Medulla oblongata (tissue), 1 donor: ENCODE results near the gene PNPLA7.
A peak's percentile ranks its signal among the peaks of the same experiment; 100 is the strongest.

ENCODE experiments used
- DNase-seq: peaks from one replicate; pipeline ENCODE4 v3.0.0-alpha.2; 2015; ENCODE audit errors: extremely low spot score

The PNPLA7 gene

DNA sequence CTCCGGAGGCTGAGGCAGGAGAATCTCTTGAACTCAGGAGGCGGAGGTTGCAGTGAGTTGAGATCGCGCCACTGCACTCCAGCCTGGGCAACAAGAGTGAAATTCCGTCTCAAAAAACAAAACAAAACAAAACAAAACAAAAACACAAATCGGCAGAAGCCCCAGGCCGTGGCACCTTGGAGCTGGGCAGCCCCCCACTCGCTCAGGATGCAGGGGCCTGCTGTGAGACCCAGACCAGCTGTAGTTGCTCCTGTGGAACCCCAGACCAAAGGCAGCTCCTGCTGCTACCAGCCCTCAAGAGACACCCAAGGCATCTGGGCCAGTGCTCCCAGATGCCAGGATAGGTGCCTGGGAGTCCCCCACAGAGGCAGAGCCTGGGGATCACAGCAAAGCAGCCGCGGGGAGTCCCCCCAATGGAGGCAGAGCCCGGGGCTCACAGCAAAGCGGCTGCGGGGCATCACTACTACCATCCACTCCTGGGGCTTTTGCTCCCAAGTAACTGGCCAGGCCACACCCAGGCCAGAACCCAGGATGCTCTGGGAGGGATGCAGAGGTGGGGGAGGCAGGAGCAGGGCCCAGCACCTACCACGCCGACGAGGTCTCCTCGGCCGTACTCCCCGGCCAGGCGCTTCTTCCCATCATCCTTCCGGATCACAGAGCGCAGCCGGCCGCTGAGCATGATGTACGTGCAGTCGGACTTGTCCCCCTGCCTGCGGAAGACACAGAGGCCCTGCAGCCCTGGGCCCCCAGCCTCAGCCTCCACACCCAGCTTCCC is 53.4 kb downstream of the PNPLA7 start:
- no peak for DNase-seq

DNA sequence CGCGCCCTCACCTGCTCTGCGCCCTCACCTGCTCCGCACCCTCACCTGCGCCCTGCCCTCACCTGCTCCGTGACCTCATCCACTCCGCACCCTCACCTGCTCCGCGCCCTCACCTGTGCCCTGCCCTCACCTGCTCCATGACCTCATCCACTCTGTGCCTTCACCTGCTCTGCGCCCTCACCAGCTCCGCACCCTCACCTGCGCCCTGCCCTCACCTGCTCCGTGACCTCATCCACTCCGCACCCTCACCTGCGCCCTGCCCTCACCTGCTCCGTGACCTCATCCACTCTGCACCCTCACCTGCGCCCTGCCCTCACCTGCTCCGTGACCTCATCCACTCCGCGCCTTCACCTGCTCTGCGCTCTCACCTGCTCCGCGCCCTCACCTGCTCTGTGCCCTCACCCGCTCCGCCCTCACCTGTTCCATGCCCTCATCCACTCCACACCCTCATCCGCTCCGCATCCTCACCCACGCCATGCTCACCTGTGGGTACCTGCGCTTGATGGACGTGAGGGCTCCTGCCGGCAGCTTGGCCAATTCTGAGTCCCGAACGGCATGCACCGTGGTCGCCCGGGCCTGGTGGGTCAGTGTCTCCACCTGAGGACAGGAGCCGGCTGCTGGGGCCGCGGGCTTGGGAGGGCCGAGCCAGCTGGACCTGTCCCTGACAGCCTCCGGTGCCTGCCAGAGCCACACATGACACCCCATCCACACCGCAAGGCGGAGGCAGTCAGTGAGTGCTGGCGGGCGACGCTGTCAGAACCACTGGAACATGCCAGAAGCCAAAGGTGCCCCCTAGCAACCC is 55.5 kb downstream of the PNPLA7 start:
- DNase-seq, result peak; percentile 8

DNA sequence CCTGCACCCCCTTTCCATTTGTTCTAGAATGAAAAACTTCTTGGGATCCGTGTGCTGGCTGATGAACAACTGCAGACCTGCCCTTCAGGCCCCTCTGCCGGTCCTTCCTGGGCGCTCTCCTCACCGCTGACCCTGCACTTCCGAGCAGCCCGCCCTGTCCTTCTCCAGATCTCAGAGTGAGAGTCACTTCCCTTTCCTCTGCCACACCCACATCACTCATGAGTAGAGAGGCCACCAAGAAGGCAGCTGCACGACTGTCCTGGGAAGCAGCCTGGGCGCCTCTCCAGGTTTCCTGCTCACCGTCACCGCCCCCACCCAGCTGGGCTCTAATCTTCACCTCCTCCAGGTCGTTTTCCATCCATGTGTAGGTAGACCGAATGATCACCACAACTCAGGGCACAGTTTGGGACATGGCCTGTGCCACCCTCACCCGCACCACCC is 56.1 kb downstream of the PNPLA7 start:
- no peak for DNase-seq

DNA sequence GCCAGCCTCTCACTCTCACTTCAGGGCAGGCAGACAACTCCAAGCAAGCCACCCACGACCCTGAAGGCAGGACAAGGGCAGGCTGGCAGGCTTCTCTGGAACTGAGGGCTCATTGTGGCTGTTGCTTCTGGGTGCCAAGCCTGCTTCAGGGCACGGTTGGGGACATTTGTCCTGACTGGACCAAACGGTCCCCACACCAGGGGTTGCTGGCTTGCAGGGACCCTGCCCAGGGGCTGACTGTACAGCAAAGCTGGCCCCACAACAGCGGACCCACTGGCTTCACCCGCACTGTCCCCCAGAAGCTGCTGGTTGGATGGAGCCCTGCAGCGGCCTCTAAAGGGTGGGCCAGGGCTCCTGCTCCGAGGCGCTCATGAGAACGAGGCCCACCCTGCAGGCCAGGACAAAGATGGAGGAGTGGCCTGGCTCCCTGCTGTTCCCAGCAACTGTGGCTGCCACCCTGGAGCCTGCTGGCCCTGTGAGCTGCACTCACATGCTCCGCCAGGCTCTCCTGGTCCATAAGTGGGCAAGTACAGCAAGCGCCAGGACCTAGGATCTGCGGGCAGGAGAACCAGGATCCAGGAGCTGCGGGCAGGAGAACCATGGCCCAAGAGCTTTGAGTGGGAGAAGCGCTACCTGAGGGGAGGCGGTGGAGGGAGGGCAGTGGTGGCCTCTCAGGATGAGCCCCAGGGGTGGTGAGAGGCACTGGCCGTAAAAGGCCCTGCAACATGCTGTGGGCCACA is 56.7 kb downstream of the PNPLA7 start:
- no peak for DNase-seq

DNA sequence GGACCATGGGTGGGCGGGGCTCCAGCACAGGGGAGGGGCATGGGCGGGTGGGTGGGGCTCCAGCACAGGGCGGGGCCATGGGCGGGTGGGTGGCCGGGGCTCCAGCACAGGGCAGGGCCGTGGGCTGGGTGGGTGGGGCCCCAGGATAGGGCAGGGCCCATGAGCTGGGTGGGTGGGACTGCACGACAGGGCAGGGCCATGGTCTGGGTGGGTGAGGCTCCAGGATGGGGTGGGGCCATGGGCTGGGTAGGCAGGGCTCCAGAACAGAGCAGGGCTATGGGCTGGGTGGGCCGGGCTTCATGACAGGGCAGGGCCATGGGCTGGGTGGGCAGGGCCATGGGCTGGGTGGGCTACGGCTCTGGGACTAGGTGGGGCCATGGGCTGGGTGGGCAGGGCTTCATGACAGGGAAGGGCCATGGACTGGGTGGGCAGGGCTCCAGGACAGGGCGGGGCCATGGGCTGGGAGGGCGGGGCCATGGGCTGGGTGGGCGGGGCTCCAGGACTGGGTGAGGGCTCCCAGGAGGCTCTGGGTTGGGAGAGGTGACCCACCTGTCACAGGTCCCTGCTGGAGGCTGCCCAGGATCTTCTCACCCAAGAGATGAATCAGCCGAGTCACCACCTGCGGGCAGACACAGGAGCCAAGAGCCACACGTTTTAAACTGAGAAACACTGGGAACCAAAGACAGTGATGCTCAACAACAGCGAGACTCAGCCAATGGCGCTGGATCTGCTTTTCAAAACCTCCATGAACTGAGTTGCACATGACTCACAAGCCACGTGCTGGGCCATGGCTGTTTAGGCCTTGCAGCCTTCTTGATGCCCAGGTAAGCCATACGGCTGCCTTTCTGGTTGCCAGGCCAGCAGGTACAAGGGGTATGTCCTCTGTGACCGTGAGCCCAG is 57.5 kb downstream of the PNPLA7 start:
- DNase-seq, result no peak

DNA sequence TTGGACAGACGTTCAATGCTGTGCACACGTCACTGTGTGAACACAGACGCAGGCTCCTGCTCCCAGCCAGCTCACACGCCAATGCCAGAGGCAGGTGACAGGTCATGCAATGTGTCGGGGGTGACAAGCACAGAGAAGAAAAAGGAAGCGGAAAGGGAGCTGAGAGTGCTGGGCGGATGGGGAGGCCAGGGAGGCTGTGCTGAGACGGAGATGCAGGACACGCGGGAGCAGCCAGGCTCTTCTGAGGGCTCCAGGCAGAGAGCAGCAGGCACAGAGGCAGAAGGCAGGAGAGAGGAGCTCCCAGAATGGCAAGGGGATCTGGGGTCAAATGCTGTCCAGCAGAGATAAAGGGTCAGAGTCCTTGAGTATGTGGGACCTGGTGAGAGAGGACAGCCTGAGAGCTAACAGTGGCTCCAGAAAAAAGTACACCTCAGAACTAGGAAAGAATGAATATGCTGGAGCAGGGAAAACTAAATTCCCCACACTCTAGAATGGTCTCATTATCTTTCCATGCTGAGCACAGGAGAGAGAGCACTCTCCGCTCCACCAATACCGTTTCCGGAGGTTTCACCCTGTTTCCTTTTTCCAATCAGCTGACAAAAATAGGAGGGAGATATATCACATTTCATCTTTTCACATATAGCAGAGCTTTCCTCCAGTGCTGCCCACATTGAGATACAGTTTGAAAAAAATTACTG is 58.3 kb downstream of the PNPLA7 start:
- DNase-seq, result no peak

DNA sequence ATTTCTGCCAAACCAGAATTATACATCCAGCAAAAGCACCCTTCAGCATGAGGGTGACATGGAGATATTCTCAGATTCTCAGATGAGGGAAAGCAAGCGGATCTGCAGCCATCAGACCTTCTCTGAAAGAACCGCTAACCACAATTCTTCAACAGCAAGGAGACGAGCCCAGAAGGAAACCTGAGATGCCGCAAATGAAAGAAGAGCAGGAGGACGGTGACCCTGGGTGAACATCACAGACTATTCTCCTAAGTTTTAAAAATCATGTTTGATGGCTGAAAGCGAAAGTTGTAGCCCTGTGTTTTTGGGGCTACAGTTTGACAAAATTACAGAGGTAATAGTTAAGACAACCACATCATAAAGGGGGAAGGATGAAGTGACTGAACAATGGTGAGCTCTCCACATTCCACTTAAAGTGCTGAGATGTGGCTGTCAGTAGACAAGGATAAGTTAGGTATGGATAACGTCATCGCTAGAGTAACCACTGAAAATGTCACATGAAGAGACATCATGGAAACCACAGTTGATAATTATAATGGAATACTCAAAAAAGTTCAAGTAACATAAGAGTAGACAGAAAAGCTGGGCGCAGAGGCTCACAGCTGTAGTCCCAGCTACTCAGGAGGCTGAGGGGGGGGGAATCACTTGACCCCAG is 59.5 kb downstream of the PNPLA7 start:
- no peak for DNase-seq

DNA sequence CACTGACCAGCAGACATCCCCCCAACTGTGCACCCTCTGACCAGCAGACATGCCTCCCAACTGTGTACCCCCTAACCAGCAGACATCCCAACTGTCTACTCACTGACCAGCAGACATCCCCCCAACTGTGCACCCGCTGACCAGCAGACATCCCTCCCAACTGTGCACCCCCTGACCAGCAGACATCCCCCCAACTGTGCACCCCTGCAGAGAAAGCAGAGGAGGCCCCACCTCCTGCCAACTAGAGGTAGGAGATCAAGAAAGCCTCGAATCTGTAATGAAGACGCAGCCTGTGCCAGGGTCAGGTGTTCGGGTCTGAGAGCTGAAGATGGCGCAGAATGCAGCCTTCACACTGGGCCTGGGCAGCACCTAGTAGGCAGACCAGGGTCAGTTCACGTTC is 61.3 kb downstream of the PNPLA7 start:
- no peak for DNase-seq

DNA sequence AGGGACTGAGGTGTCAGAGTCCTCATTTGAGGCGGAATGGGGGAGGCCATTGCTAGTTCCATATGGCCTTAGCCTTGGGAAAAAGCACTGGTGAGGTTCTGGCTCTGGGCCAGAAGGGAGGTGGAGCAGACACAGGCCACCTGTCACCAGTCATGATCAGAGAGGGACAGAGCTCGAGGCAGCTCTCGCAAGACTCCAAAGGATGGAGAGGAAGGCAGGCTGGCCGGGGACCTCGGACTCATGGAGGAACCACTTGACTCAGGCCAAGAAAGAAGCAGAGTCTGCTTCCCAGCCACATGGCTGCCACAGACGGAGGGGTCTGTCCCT is 61.9 kb downstream of the PNPLA7 start:
- no peak for DNase-seq

DNA sequence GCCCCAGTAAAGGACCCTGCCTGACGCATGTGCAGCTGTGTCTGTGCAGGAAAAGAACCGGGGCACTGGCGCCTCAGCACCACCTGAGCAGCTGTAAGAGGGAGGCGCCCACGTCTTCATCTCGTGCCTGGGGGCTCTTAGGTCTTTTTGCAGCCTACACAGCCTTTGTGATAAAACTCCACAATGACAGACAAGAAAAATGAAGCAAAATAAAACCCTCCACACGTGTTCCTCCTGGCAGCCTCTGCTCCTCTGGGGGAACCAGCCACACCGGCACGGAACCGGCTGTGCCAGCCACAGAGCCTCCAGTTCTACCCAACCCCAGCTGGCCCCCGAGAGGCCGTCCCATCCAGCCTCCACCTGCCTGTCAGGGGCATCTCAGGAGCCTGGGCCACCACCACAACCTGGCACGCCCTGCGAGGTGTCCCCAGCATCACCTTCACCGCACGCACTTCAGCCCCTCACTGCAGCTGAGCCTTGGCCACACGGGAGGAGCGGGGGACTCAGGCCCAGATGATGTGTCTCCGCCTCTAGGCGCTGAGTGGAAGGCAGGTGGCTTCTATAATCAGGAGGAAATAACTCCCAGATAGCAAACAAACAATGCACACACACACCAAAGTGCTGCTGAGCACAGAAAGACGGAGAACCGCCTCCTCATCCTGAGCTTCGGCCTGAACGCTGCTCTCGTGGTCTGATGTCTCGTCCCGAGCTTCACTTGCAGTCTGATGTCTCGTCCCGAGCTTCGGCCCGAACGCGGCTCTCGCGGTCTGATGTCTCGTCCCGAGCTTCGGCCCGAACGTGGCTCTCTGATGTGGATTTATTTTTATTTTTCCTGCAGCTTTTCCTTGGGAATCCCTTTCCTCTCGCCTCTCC is 62.5 kb downstream of the PNPLA7 start:
- DNase-seq, result no peak

DNA sequence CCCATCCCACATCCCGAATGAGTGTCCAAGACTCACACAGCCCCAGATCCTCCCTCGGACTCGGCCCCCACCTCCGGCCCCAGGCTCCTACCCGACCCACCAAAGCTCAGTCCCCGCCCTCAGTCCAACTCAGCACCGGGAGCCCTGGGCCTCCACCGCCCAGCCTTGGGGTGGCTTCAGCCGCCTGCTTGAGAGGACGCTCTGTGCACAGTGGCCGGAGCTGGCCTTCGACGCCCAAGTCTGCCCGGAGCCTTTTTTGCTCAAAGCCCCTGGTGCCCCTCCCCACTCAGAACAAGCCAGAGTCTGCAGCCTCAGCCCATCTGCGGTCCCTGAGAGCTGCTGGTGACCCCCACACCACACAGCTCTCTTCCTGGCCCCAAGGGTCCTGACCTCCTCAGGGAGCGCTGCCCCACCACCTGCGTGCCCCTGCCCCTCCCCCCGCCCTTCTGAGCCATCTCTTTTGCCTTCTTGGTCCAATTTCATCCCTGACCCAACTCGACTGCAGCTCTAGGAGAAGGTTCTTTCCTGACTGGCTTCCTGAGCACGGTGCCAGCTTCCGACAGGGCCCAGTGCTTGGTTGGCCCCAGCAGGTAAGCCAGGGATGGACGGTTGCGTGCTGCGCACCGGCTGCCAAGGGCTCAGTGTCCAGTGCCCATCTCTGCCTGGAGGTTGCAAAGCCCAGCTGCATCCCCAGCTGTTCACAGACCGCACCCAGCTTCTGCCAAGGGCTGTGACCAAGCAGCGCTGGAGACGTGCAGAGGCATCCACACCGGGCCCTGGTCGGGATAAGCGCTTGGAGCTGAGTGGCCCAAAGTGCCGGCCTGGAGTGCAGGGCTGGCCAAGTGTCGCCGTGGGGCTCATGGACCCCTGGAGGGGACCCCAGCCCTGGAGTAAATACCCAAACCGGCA is 63.4 kb downstream of the PNPLA7 start:
- no peak for DNase-seq

DNA sequence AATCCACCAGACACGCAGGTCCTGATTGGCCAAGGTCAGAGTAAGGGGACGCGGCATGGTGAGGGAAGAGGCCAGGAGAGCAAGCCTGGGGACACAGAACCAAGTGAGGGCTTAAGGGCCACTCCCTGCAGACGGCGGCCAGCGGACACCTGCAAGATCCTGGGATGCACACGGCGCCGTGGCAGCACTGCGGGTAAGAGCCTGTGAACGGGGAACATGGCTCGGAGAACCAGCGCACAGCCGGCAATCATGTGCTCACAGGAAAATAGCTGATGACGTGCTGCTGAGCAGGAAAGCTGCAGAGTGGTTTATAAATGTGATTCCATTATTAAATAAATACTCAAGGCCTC is 64.1 kb downstream of the PNPLA7 start:
- no peak for DNase-seq

DNA sequence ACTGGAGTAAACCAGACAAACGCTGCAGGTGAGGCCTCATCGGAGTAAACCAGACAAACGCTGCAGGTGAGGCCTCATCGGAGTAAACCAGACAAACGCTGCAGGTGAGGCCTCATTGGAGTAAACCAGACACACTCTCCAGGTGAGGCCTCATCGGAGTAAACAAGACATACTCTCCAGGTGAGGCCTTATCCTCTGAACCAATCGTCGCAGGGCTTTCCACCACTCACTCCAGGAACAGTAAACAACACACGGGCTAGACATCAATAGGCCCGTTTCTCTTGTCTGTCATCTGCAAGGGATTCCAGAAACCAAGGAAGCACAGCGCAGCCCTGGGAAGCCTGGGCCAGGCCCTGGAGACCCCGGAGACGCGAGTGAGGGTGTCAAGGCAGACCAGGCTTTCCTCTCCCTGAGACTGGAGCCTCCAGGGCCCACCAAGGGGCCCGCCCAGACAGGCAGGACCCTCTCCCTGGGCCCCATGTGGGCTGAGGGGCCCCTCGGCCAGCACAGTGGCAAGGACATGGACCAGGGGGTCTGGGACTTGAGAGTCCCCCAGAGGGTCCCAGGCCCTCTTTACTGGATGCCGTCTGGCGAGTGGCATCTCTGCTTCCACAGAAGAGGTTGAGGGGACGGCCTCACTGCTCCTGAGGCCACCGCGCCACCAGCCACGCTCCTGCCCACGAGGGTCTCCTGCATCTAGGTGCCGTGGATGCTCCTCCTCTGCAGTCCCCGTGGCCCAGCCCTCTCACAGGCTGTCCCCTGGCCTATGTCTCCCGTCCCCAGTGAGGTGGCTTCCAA is 64.7 kb downstream of the PNPLA7 start:
- DNase-seq, result no peak

DNA sequence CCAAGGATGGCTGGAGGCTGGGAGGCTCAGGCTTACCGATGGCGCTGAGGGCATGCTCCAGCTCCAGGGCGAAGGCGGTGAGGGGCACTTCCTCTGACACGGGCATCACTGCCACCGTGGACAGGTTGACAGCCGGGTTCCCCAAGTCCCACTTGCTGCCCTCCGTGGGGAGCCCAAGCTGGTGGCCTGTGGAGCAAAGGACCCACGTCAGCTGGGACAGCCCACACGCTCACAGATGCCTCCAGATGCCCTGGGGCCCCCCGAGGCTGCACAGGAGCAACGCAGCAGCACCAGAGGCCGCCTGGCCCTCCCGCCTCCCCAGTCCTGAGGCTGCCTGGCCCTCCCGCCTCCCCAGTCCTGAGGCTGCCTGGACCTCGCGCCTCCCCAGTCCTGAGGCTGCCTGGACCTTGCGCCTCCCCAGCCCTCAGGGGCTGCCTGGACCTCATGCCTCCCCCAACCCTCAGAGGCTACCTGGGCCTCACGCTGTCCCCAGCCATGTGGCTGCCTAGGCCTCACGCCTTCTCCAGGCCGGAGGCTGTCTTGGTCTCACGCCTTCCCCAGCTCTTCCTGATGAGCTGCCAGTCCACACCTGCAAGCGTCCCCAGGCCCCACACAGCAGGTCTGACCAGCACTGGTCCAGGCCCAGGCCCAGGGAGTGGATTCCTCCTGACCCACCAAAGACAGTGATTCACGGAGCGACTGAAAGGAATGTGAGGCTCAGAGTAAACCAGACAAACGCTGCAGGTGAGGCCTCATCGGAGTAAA is 65.5 kb downstream of the PNPLA7 start:
- no peak for DNase-seq

DNA sequence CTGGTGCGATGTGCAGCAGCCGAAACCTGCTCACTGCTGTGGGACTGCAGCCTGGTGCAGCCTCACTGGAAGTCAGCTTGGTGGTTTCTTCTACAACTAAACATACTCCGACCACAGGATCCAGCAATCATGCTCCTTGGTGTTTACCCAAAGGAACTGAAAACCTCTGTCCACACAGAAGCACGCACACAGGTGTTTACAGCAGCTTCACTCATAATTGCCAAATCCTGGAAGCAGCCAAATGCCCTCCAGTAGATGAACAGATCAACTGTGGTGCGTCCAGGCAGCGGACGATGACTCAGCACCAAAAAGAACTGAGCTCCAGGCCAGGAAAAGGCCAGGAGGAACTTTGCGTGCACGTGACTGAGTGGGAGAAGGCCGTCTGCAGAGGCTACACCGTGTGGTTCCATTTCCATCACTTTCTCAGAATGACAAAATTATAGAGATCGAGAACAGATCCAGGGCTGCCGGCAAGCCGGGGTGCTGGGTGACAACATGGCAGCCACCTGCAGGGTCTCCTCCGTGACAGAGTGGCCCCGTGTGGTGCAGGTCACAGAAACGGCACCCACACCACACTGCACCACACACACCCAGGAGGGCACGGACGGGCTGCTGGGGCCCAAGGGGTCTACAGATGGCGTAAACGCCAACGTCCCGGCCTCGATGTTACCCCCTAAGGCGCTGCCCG is 68.0 kb downstream of the PNPLA7 start:
- peak; percentile 68 for DNase-seq
